ENCODE measurements around the gene CYP2E1.
A peak's percentile ranks its signal among the peaks of the same experiment; 100 is the strongest.
"Not testable (repeated sequence)": the region's sequence is repeated elsewhere in the genome, so short reads cannot be mapped to it uniquely, and the experiment has no call there.

CYP2E1 gene

DNA sequence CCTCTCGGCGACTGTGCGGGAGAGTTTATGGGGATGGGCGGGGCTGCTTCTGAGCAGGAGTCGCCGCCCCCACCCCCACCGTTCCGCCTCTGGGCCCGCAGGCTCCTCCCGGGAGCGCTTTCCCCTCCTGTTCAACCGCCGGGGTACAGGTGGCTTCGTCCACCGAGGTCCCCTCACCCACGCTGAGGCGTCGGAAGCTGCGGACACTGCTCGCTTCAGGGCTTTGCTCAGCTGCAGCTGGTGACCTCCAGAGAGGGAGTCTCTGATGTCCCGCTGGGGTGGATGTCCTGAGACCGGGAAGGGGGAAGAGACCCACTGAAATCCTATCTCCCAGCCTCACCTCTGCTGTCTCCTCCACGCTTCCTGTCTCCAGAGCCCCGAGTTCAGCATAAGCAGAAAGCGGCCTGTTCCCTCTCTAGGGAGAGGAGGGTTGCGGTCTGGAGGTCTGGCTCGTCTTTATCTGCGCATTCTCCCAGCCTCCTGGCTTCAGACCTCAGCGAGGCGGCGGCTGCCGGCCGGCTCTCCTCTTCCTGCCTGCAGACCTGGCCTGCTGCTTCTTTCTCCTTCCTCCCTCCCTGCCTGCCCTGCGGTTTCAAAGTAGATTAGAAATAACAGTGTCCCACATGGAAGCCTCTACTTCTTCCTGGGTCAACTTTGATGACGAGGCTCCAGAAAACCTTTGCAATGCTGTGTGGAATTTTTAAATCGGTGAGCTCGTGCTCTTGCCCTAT is 1.8 kb downstream of the CYP2E1 start:
- peak; percentile 16 for DNase-seq (ENCODE audit: low read depth)

DNA sequence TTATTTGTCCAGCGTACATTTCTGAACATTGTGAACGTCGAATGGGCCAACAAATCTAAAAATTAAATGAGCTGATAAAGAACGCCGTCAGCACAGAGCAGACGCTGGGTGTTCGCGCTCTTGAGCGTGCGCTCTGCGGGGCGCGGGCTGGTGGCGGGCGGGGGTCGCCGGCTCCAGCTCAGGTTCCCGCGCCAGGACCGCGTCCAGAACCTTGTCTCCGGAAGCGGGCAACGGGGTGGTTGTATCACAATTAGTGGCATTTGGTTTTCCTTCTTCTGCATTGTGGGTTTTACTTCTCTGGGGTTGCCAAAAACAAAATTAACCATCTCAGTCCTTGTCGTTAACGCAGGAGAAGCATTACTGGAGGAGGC is 2.4 kb downstream of the CYP2E1 start:
- Histone ChIP-seq H3K4me1 (ENCODE audit: control insufficient read depth, insufficient read depth, low read length) (peaks cover 11% of the 10 kb centered on the region), H3K27me3 (replicated peaks; ENCODE audit: control insufficient read depth, insufficient read depth, low read length) (peaks cover 22% of the 10 kb centered on the region), H3K4me3 (ENCODE audit: low read length) (peak overlapping the region; percentile 76), H3K9me3 (ENCODE audit: control insufficient read depth, low read length) (no peaks in the 10 kb centered on the region), H3K36me3 (ENCODE audit: control insufficient read depth, insufficient read depth, low read length, severe bottlenecking) (no peaks in the 10 kb centered on the region), H3K9ac (ENCODE audit: low read length) (no peak overlapping the region)
- DNase-seq (ENCODE audit: low read depth): no peak

More for the DNA sequence above, 1.8 kb downstream of the CYP2E1 start:
- H3K27me3 ChIP-seq (replicated peaks; ENCODE audit: control insufficient read depth, insufficient read depth, low read length): peaks cover 22% of the 10 kb centered on the region
- H3K4me1 ChIP-seq (ENCODE audit: control insufficient read depth, insufficient read depth, low read length): peaks cover 11% of the 10 kb centered on the region
- H3K9me3 ChIP-seq (ENCODE audit: control insufficient read depth, low read length): no peaks in the 10 kb centered on the region
- H3K4me3 ChIP-seq (ENCODE audit: low read length): peak overlapping the region; percentile 76
- no peak overlapping the region for H3K9ac ChIP-seq (ENCODE audit: low read length)
- H3K36me3 ChIP-seq (ENCODE audit: control insufficient read depth, insufficient read depth, low read length, severe bottlenecking): no peaks in the 10 kb centered on the region

DNA sequence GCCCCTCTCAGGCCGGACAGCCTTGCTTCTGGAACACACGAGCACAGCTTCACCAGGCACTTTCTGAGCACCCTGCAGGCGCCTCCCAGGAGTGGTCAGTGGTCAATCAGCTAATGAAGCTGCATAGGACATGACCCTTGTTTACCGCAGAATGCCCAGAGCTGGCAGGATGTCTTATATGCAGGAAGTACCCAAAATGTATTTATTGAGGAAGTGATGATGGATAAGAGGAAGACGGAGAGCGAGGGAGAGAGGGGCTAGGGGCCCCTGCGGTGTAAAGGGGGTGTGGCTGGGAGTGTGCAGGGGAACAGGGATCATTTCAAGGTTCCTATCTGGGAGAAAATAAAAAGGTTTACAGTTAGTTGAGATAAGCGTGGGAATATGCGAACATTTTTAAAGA is 3.3 kb downstream of the CYP2E1 start:
- no peaks in the 10 kb centered on the region for H3K9me3 ChIP-seq (ENCODE audit: control insufficient read depth, low read length)
- DNase-seq (ENCODE audit: low read depth): no peak
- H3K4me1 ChIP-seq (ENCODE audit: control insufficient read depth, insufficient read depth, low read length): peaks cover 11% of the 10 kb centered on the region
- H3K9ac ChIP-seq (ENCODE audit: low read length): no peak overlapping the region
- no peak overlapping the region for H3K4me3 ChIP-seq (ENCODE audit: low read length)
- H3K27me3 ChIP-seq (replicated peaks; ENCODE audit: control insufficient read depth, insufficient read depth, low read length): peaks cover 22% of the 10 kb centered on the region
- no peaks in the 10 kb centered on the region for H3K36me3 ChIP-seq (ENCODE audit: control insufficient read depth, insufficient read depth, low read length, severe bottlenecking)

DNA sequence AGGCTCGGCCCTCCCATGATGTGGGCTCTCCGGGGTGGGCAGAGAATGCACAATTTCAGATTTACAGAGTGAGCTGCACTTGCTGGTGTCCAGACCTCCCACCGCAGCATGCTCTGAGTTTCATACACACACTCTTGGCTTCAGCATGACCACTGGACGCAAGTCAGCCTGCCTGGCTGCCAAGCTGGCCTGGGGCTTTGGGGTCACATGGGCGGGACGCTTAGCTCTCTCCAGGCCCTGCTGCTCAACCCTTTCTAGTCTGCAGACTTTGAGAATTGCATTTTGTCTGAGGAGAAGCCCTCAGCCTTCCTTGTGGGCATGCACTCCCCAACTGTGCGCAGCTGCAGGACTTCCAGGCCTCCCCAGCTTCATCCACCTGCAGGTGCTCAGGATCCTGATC is 5.7 kb downstream of the CYP2E1 start:
- no peak overlapping the region for H3K4me3 ChIP-seq (ENCODE audit: low read length)
- DNase-seq (ENCODE audit: low read depth): no peak
- H3K36me3 ChIP-seq (ENCODE audit: control insufficient read depth, insufficient read depth, low read length, severe bottlenecking): no peaks in the 10 kb centered on the region
- H3K27me3 ChIP-seq (replicated peaks; ENCODE audit: control insufficient read depth, insufficient read depth, low read length): peaks cover 22% of the 10 kb centered on the region
- H3K9ac ChIP-seq (ENCODE audit: low read length): no peak overlapping the region
- peaks cover 11% of the 10 kb centered on the region for H3K4me1 ChIP-seq (ENCODE audit: control insufficient read depth, insufficient read depth, low read length)
- H3K9me3 ChIP-seq (ENCODE audit: control insufficient read depth, low read length): no peaks in the 10 kb centered on the region

DNA sequence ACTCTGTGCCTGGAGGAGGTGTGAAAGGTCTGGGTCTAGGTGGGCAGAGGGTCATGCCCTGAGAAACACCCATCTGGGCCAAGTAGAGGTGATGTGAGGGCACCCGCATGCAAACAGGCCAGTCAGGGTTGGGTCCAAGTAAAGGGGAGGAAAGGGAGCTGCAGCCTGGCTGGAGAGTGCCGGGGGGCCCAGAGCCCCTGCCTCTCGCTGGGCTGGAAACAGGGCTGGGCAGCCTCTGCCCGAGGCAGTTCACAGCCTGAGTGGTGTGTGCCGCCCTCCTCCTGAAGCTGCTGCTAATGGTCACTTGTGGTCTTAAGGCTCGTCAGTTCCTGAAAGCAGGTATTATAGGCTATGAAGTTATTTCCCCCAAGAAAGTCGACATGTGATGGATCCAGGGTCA is 7.3 kb downstream of the CYP2E1 start:
- Histone ChIP-seq H3K4me3 (ENCODE audit: low read length) (no peak overlapping the region), H3K9me3 (ENCODE audit: control insufficient read depth, low read length) (no peaks in the 10 kb centered on the region), H3K4me1 (ENCODE audit: control insufficient read depth, insufficient read depth, low read length) (peaks cover 2% of the 10 kb centered on the region), H3K27me3 (replicated peaks; ENCODE audit: control insufficient read depth, insufficient read depth, low read length) (peaks cover 18% of the 10 kb centered on the region), H3K9ac (ENCODE audit: low read length) (no peak overlapping the region), H3K36me3 (ENCODE audit: control insufficient read depth, insufficient read depth, low read length, severe bottlenecking) (no peaks in the 10 kb centered on the region)
- no peak for DNase-seq (ENCODE audit: low read depth)

DNA sequence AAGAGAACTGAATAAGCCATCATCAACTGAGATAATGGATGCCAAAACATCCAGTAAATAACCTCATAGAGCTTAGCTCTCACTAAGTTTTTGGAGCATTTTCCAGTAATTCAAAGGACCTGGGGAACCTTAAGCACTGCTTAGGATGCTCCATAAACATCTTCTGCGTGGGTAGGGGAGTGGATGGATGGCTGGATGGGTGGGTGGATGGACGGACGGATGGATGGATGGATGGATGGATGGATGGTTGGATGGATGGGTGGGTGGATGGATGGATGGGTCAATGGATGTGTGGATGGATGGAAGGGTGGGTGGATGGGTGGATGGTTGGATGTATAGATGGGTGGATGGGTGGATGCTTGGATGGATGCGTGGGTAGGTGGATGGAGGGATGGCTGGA is 9.0 kb downstream of the CYP2E1 start:
- no peaks in the 10 kb centered on the region for H3K36me3 ChIP-seq (ENCODE audit: control insufficient read depth, insufficient read depth, low read length, severe bottlenecking)
- DNase-seq (ENCODE audit: low read depth): no peak
- no peaks in the 10 kb centered on the region for H3K9me3 ChIP-seq (ENCODE audit: control insufficient read depth, low read length)
- H3K9ac ChIP-seq (ENCODE audit: low read length): no peak overlapping the region
- no peak overlapping the region for H3K4me3 ChIP-seq (ENCODE audit: low read length)
- H3K4me1 ChIP-seq (ENCODE audit: control insufficient read depth, insufficient read depth, low read length): no peaks in the 10 kb centered on the region
- peaks cover under 1% of the 10 kb centered on the region for H3K27me3 ChIP-seq (replicated peaks; ENCODE audit: control insufficient read depth, insufficient read depth, low read length)

DNA sequence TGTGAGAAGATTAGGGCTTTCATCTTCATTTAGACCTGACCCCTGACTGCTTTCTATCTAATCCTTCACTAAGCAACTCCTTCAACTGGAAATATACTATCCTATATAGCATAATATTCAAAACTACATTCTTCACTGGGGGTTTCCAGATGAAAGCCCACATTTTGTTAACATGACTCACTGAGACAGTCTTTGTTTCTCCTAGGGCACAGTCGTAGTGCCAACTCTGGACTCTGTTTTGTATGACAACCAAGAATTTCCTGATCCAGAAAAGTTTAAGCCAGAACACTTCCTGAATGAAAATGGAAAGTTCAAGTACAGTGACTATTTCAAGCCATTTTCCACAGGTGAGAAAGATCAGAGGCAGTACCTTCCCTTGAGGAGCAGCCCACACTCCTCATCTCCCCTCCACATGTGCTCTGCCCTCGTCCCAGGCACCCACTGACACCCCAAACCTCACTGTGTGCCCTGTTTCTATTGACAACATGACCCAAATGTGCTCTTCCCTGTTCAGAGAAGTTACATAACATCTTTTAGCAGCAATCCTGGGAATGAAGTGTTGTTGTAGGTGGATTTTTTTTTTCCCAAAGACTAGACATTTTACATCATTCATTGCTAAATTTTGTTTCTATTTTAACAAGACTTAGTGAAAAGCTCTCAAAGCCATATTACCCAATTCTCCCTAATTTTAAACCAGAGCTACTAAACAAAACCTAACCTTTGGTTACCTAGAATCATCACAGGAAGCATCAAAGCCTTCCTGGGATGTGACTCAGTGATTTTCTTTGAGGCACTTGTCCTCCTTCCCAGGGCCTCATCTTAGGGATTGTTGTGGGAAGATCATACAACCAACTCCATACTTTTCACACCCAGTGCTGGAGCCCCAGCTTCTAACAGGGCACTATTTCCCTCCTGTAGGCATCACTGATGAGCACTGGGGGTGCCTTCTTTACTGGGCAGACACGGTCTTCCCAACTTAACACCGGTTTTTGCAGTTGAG is 10.7 kb downstream of the CYP2E1 start:
- Histone ChIP-seq H3K9me3 (ENCODE audit: control insufficient read depth, low read length) (no peaks in the 10 kb centered on the region), H3K4me1 (ENCODE audit: control insufficient read depth, insufficient read depth, low read length) (no peaks in the 10 kb centered on the region), H3K4me3 (ENCODE audit: low read length) (no peak overlapping the region), H3K36me3 (ENCODE audit: control insufficient read depth, insufficient read depth, low read length, severe bottlenecking) (no peaks in the 10 kb centered on the region), H3K27me3 (replicated peaks; ENCODE audit: control insufficient read depth, insufficient read depth, low read length) (no peaks in the 10 kb centered on the region), H3K9ac (ENCODE audit: low read length) (no peak overlapping the region)
- no peak for DNase-seq (ENCODE audit: low read depth)

DNA sequence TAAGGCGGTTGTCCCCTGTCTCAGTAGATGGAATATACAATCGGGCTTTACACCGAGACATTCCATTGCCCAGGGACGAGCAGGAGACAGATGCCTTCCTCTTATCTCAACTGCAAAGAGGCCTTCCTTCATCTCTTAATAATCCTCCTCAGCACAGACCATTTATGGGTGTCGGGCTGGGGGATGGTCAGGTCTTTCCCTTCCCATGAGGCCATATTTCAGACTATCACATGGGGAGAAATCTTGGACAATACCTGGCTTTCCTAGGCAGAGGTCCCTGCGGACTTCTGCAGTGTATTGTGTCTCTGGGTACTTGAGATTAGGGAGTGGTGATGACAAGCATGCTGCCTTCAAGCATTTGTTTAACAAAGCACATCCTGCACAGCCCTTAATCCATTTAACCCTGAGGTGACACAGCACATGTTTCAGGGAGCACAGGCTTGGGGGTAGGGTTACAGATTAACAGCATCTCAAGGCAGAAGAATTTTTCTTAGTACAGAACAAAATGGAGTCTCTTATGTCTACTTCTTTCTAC is 14.3 kb downstream of the CYP2E1 start:
- H3K9me3 ChIP-seq (ENCODE audit: control insufficient read depth, low read length); H3K4me3 ChIP-seq (ENCODE audit: low read length): not testable (repeated sequence)

DNA sequence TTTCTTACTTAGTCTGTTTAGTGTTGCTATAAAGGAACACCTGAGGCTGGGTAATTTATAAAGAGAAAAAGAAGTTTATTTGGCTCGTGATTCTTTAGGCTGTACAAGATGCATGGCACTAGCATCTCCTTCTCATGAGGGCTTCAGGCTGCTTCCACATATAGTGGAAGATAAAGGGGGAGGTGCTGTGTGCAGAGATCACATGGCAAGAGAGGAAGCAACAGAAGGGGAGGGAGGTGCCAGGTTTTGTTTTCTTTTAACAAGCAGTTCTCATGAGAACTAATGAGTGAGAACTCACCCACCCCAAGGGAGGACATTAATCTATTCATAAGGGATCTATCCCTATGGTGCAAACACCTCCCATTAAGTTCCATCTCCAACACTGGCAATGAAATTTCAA is 17.3 kb downstream of the CYP2E1 start:
- DNase-seq (ENCODE audit: low read depth): no peak
- no peak overlapping the region for H3K9ac ChIP-seq (ENCODE audit: low read length)
- peaks cover 23% of the 10 kb centered on the region for H3K9me3 ChIP-seq (ENCODE audit: control insufficient read depth, low read length)
- H3K4me1 ChIP-seq (ENCODE audit: control insufficient read depth, insufficient read depth, low read length): no peaks in the 10 kb centered on the region
- no peaks in the 10 kb centered on the region for H3K36me3 ChIP-seq (ENCODE audit: control insufficient read depth, insufficient read depth, low read length, severe bottlenecking)
- H3K27me3 ChIP-seq (replicated peaks; ENCODE audit: control insufficient read depth, insufficient read depth, low read length): no peaks in the 10 kb centered on the region
- H3K4me3 ChIP-seq (ENCODE audit: low read length): no peak overlapping the region

More for the DNA sequence above, 14.3 kb downstream of the CYP2E1 start:
- not testable (repeated sequence) for H3K27me3 ChIP-seq (replicated peaks; ENCODE audit: control insufficient read depth, insufficient read depth, low read length); H3K9ac ChIP-seq (ENCODE audit: low read length); H3K36me3 ChIP-seq (ENCODE audit: control insufficient read depth, insufficient read depth, low read length, severe bottlenecking); DNase-seq (ENCODE audit: low read depth); H3K4me1 ChIP-seq (ENCODE audit: control insufficient read depth, insufficient read depth, low read length)

DNA sequence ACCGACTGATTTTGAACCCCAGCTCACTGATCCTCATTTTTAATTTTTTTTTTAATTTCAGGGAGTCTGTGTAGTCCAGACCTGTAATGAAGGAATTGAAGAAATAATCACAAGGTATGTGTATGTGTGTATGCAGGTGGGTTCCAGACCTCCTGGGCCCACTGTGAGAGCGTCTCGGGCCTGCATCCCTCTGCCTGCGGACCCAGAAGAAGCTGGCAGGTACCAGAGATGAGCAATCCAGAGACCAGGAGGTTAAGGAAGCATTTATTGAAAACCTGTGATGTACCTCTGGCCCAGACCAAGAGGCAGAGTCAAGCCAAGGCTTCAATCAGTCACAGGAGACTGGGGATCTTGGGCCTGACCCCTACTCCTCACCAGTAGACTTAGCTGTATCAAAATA is 27.4 kb downstream of the CYP2E1 start:
- Histone ChIP-seq H3K4me3 (ENCODE audit: low read length) (no peak overlapping the region), H3K27me3 (replicated peaks; ENCODE audit: control insufficient read depth, insufficient read depth, low read length) (peaks cover 24% of the 10 kb centered on the region), H3K9ac (ENCODE audit: low read length) (no peak overlapping the region), H3K9me3 (ENCODE audit: control insufficient read depth, low read length) (peaks cover 7% of the 10 kb centered on the region), H3K4me1 (ENCODE audit: control insufficient read depth, insufficient read depth, low read length) (no peaks in the 10 kb centered on the region), H3K36me3 (ENCODE audit: control insufficient read depth, insufficient read depth, low read length, severe bottlenecking) (no peaks in the 10 kb centered on the region)
- no peak for DNase-seq (ENCODE audit: low read depth)

DNA sequence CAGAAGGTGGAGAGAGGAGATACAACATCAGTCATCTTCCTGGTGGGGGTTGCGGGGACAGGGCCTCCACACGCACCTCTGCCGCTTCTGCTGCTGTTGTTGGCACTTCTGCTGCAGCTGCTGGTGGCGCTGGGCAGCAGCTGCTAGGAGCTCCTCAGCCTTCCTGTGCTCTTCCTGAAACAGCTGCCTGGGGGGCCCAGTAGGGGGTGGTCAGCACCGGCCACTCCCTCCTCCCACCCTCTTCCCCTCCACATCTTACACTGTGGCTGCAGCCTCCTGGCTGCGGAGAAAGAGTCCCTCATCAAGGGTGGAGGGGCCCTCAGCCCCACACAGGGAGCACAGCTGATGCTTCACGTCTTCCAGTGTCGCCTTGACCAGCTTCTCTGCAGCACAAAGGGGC is 28.4 kb downstream of the CYP2E1 start:
- Histone ChIP-seq H3K4me1 (ENCODE audit: control insufficient read depth, insufficient read depth, low read length) (no peaks in the 10 kb centered on the region), H3K27me3 (replicated peaks; ENCODE audit: control insufficient read depth, insufficient read depth, low read length) (peaks cover 24% of the 10 kb centered on the region), H3K36me3 (ENCODE audit: control insufficient read depth, insufficient read depth, low read length, severe bottlenecking) (no peaks in the 10 kb centered on the region), H3K9ac (ENCODE audit: low read length) (no peak overlapping the region), H3K9me3 (ENCODE audit: control insufficient read depth, low read length) (peaks cover 7% of the 10 kb centered on the region), H3K4me3 (ENCODE audit: low read length) (no peak overlapping the region)
- no peak for DNase-seq (ENCODE audit: low read depth)

Measured in adipocyte (in vitro differentiated cells).